Tibial nerve (tissue), 4 donors: Measurements from ENCODE around the gene TYSND1. TPM values are rescaled to one million over a fixed set of nuclear protein-coding genes. Genes with fewer than 3 reads are reported as not detected.

ENCODE experiments used
- DNase-seq, 2 donors: peaks; one replicate each; pipeline ENCODE4 v3.0.0-alpha.2; 2019; ENCODE audit warnings: low spot score in 2 of 2
- H3K27ac ChIP-seq, 4 donors: fragments of 200-600 bp; sonication (generic) in 3 of 4; one replicate each; pipeline ENCODE4 v1.5.1; 2017 to 2019; ENCODE audit warnings: mild to moderate bottlenecking in 1 of 4
- H3K27me3 ChIP-seq, 2 donors: fragments of 200-600 bp; sonication (generic) in 1 of 2; one replicate each; pipeline versions ENCODE4 v1.5.1 to v1.6.0; 2017 to 2019
- H3K36me3 ChIP-seq, 3 donors: fragments of 200-600 bp; sonication (generic); one replicate each; pipeline ENCODE4 v1.5.1; 2018 to 2019
- H3K4me1 ChIP-seq, 4 donors: fragments of 200-600 bp; sonication (generic) in 3 of 4; one replicate each; pipeline ENCODE4 v1.5.1; 2017 to 2019
- H3K4me3 ChIP-seq, 4 donors: fragments of 200-600 bp; sonication (generic) in 3 of 4; one replicate each; pipeline ENCODE4 v1.5.1; 2017 to 2019; ENCODE audit warnings: mild to moderate bottlenecking in 1 of 4, moderate library complexity in 1 of 4
- H3K9me3 ChIP-seq, 4 donors: fragments of 200-600 bp; sonication (generic) in 3 of 4; one replicate each; pipeline ENCODE4 v1.5.1; 2017 to 2019
- CTCF ChIP-seq, 5 experiments: fragments of 200-600 bp in 3 of 5; fragments of 450-650 bp in 2 of 5; sonication (generic) in 3 of 5; IDR thresholded peaks; one replicate each; pipeline ENCODE4 v1.5.1; 2016 to 2019; ENCODE audit warnings: antibody characterized with exemption in 5 of 5, mild to moderate bottlenecking in 3 of 5, moderate library complexity in 2 of 5
- EP300 ChIP-seq, 2 donors: sonication (generic); formaldehyde crosslinking; IDR thresholded peaks; one replicate each; pipeline ENCODE4 v1.6.1; 2017; ENCODE audit warnings: antibody characterized with exemption in 2 of 2, mild to moderate bottlenecking in 1 of 2
- POLR2A ChIP-seq, 2 donors: fragments of 450-650 bp; IDR thresholded peaks; one replicate each; pipeline ENCODE4 v1.6.1; 2017; ENCODE audit warnings: antibody characterized with exemption in 2 of 2, mild to moderate bottlenecking in 2 of 2, moderate library complexity in 2 of 2
- WGBS, 2 donors: methylation state at CpG; one replicate each; pipeline ENCODE4 v1.1.5; 2018; 5-methylcytosine and 5-hydroxymethylcytosine counted together
- total RNA-seq, 4 donors: library from RNA; depleted of rRNA; stranded (reverse); fragments of >200 nt; gene quantifications; one replicate each; pipeline ENCODE4 v1.1.0, GENCODE V29; 2016

TYSND1 gene
- total RNA-seq, 4 donors from 2014 or later = 15.3 to 26.1 (median 19.1) TPM

DNA sequence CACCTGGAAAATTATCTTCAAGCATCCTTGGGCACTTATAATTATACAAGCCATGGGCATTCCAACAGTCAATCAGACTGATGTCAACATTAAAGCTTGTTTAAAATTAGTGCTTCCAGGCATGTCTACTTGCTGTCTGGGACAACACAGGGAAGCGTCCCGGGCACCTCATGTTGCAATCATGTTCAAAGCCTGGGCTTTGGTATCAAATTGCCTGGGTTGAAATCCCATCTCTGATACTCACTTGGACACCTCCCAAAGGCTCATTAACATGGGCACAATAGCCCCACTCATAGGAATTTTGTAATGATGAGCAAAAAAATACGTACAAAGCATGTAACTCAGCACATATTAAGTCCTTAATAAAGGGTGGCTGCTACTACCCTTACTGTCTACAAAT lies 28.3 kb downstream of the TYSND1 start:
- DNase-seq = no peak
- TF ChIP-seq POLR2A (IDR thresholded peaks at IDR 0.05) (no peak), EP300 (IDR thresholded peaks at IDR 0.05) (no peak), CTCF (IDR thresholded peaks at IDR 0.05) (no peak)
- Histone ChIP-seq H3K4me1 (no peaks in the 10 kb centered on the region), H3K9me3 (no peaks in the 10 kb centered on the region), H3K27ac (no peak overlapping the region), H3K27me3 (no peaks in the 10 kb centered on the region), H3K4me3 (no peak overlapping the region), H3K36me3 (peaks cover 0 to 75% (median 0%) of the 10 kb centered on the region in 3 donors)
- 74 to 85% methylated on average over 3 of the region's 3 CpGs for WGBS, 2 donors

DNA sequence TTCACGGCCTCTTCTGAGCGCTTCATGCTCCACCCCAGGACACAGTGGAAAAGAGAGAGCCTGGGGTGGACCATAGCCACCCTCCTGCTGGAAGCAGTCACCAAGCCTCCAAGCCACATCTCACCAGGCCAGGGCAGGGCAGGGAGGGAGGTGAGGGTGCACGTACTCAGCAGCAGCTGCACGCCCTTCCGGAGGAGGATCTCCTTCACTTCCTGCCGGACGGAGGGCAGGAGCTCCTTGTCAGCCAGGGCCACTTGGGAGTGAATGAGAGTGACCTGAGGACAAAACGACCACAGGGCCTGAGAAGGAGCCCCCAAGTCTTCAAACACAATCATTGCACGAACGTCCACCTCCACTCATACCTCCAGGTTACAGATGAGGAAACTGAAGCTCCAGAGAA lies 28.9 kb downstream of the TYSND1 start:
- no peaks in the 10 kb centered on the region for H3K4me1 ChIP-seq
- WGBS, 2 donors = 80 to 86% methylated on average over 8 to 10 of the region's 10 CpGs
- no peaks in the 10 kb centered on the region for H3K27me3 ChIP-seq
- no peaks in the 10 kb centered on the region for H3K9me3 ChIP-seq
- H3K4me3 ChIP-seq = no peak overlapping the region
- TF ChIP-seq CTCF (IDR thresholded peaks at IDR 0.05) (no peak), EP300 (IDR thresholded peaks at IDR 0.05) (no peak), POLR2A (IDR thresholded peaks at IDR 0.05) (no peak)
- H3K36me3 ChIP-seq = peaks cover 0 to 75% (median 0%) of the 10 kb centered on the region in 3 donors
- no peak overlapping the region for H3K27ac ChIP-seq
- no peak for DNase-seq

GRCh38 chr10:70115948-70116682 lies 30.4 kb downstream of the TYSND1 start:
- no peaks in the 10 kb centered on the region for H3K9me3 ChIP-seq
- TF ChIP-seq CTCF (IDR thresholded peaks at IDR 0.05) (peak; percentile 74 to 87 (median 82)), EP300 (IDR thresholded peaks at IDR 0.05) (no peak)
- H3K4me3 ChIP-seq = no peak overlapping the region
- no peak overlapping the region for H3K27ac ChIP-seq
- no peaks in the 10 kb centered on the region for H3K4me1 ChIP-seq
- peaks cover 0 to 85% (median 4%) of the 10 kb centered on the region in 3 donors for H3K36me3 ChIP-seq
- peak in 1 of 2 donors; percentile 66 for DNase-seq
- no peaks in the 10 kb centered on the region for H3K27me3 ChIP-seq
- 50 to 56% methylated on average over 12 of the region's 12 CpGs for WGBS, 2 donors

DNA sequence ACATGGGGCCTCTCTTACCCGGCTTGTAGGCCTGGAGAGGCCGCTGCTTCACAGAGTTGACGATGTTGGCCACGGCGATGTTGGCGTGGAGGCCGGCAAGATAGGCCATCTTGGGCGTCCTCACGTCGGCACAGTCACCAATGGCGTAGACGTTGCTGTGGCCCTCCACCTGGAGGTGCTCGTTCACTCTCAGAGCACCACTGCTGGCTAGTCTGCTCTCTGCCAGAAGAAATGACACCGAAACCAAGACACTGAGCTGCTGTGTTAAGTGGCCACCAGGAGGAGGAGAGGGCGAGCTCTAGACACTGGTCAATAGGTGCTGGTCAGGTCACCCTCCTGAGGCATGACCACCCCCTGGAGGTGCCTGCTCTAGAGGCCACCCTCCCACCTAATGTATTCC lies 31.6 kb downstream of the TYSND1 start:
- Histone ChIP-seq H3K4me1 (no peaks in the 10 kb centered on the region), H3K9me3 (no peaks in the 10 kb centered on the region), H3K27ac (no peak overlapping the region), H3K36me3 (peaks cover 0 to 87% (median 4%) of the 10 kb centered on the region in 3 donors), H3K4me3 (no peak overlapping the region), H3K27me3 (no peaks in the 10 kb centered on the region)
- WGBS, 2 donors = 89 to 92% methylated on average over 15 of the region's 15 CpGs
- DNase-seq = no peak
- TF ChIP-seq POLR2A (IDR thresholded peaks at IDR 0.05) (no peak), CTCF (IDR thresholded peaks at IDR 0.05) (no peak), EP300 (IDR thresholded peaks at IDR 0.05) (no peak)

DNA sequence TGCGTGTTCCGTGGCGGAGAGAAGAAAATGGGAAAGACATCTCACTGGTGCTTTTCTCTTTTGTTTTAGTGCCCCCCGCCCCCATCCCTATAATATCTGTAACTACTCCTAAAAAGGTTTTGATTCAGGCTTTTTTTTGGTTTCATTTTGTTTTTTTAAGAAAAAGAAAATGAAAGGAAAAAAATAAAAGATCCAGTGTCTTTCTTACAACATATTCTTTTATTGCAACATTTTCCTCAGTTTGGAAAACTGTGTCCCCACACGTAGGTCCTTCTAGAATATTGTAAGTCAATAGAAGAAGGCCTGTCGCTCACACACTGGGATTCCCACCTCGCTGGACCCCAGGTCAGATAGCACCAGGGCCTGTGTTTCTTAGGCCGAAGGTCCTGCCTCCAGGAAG lies 34.4 kb downstream of the TYSND1 start:
- TF ChIP-seq EP300 (IDR thresholded peaks at IDR 0.05) (no peak), CTCF (IDR thresholded peaks at IDR 0.05) (no peak), POLR2A (IDR thresholded peaks at IDR 0.05) (no peak)
- no peaks in the 10 kb centered on the region for H3K27me3 ChIP-seq
- no peak overlapping the region for H3K4me3 ChIP-seq
- WGBS, 2 donors = 83 to 84% methylated on average over 8 of the region's 8 CpGs
- DNase-seq = no peak
- peak overlapping the region in 2 of 4 donors; percentile 16 to 47 for H3K27ac ChIP-seq
- no peaks in the 10 kb centered on the region for H3K9me3 ChIP-seq
- no peaks in the 10 kb centered on the region for H3K4me1 ChIP-seq
- peaks cover 0 to 78% (median 4%) of the 10 kb centered on the region in 3 donors for H3K36me3 ChIP-seq
